AG10803 (cell line): Measurements from ENCODE around the gene ROBO1.

Experiments used
- DNase-seq: peaks from one replicate; pipeline ENCODE4 v3.0.0; 2010; ENCODE audit warnings: low read depth
- H3K4me3 ChIP-seq: 2 replicates; pipeline ENCODE4 v1.5.1; 2011; ENCODE audit warnings: mild to moderate bottlenecking, low read length, control low read depth
- TF ChIP-seq, protein P1 (sequence below): conservative IDR thresholded peaks from 2 replicates; pipeline ENCODE4 v1.5.1; 2011; ENCODE audit warnings: mild to moderate bottlenecking, low read length, control low read depth, inconsistent platforms

Gene ROBO1

DNA sequence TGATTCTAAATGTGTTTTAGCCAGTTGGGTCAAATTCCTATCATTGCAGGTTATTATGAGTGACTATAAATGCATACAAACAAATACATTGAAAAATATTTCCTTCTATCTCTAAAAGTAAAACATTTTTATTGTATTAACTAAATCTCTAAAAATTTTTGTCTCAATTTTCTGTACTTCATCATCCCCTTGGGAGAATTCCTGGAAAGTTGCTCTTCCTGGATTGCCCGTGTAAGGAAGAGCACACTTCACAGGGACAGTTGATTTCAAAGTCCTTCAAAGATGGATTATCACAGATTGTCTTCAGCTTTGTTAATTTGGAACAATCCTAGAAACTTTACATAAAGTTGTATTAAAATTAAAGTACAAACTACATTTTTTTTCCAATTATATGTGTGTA lies 595.6 kb downstream of the ROBO1 start:
- no peak for DNase-seq
- TF ChIP-seq, protein P1, sequence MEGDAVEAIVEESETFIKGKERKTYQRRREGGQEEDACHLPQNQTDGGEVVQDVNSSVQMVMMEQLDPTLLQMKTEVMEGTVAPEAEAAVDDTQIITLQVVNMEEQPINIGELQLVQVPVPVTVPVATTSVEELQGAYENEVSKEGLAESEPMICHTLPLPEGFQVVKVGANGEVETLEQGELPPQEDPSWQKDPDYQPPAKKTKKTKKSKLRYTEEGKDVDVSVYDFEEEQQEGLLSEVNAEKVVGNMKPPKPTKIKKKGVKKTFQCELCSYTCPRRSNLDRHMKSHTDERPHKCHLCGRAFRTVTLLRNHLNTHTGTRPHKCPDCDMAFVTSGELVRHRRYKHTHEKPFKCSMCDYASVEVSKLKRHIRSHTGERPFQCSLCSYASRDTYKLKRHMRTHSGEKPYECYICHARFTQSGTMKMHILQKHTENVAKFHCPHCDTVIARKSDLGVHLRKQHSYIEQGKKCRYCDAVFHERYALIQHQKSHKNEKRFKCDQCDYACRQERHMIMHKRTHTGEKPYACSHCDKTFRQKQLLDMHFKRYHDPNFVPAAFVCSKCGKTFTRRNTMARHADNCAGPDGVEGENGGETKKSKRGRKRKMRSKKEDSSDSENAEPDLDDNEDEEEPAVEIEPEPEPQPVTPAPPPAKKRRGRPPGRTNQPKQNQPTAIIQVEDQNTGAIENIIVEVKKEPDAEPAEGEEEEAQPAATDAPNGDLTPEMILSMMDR, result no peak
- no peak overlapping the region for H3K4me3 ChIP-seq

DNA sequence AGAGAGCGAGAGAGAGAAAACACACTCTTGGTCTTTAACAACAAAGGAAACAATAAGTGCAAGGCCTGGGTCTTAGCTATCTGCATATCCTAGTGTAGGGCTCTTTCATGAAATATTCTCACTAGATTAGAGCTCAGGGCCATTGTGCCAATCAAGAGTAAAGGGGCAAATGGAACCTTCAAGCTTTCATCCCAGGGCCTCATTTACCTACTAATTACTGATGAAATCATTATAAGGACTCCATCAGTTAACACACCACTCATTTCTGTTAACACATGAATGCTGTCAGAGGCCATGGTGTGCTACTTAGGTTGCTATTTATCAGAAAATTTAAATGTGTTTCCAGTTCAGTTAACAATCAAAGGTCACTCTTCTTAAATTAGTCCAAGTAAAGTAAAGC lies 597.8 kb downstream of the ROBO1 start:
- DNase-seq, result no peak
- TF ChIP-seq, protein P1, result no peak
- H3K4me3 ChIP-seq, result no peak overlapping the region

DNA sequence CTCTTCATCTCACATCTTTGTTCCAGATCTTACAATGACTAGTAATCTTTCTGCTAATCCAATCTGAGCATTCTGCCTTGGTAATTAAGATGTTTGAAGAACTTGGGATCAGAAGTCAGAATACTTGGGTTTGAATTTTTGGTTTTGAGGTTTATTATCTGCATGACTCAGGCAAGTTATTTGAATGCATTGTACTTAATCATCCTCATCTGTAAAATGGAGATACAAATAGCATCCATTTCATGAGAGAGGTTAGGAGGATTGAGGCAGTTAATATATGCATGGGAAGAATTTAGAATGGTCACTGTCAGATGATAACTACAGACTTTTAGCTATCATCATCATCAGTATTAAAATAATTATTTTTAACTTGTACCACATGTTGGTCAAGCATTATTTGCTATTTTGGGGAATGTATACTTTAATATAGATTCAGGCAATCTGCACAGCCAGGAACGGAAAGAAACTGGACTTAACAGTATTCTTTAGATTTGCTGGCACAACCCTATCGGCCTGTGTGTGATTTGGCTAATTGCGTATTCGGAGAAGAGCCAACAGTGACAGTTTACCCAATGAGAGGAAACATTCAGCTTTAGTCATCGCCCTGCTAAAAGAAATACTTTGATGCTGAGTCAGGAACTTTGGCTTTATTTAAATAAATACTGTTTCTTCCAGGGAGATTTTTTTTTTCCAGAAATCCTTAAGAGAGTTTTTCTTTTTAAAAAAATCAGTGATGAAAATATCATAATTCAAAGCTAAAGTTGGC lies 600.0 kb downstream of the ROBO1 start:
- TF ChIP-seq, protein P1, result no peak
- H3K4me3 ChIP-seq, result no peak overlapping the region
- DNase-seq, result peak; percentile 93

DNA sequence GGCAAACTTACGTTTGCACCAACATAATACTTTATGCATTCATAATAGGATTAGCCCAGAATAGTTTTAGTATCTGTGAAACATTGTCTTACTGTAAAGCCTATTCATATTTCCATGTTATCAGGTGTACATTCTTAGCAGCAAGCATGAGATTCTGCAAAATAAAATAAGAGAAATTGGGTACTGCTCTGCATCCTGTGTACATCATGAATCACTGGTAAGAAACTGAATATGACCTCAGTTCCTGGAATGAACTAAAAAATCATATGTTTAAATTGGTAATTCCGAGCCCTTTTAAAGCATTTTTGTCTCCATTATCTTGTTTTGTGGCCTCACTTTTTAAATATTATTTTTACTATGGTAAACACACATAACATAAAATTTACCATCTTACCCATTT lies 605.1 kb downstream of the ROBO1 start:
- TF ChIP-seq, protein P1, result no peak
- no peak overlapping the region for H3K4me3 ChIP-seq
- DNase-seq, result no peak

DNA sequence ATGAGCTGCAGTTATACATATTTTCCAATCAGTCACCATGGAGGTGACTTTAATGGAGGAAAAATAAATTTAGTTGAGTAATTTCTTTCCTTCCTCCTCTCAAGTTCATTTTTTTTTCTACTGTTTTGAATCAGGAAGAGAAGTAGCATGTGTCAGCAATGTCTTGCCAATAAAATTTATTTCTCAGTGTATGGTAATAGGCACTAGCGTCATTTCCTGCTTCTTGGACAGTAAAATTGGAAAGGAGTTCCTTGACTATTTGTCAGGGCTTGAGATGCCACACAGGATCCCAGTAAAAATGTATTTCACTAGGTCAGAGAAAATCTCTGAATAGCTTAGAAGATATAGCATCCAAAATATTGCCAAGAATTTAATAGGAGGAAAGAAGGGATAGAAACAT lies 605.9 kb downstream of the ROBO1 start:
- H3K4me3 ChIP-seq, result no peak overlapping the region
- TF ChIP-seq, protein P1, result no peak
- peak; percentile 22 for DNase-seq

DNA sequence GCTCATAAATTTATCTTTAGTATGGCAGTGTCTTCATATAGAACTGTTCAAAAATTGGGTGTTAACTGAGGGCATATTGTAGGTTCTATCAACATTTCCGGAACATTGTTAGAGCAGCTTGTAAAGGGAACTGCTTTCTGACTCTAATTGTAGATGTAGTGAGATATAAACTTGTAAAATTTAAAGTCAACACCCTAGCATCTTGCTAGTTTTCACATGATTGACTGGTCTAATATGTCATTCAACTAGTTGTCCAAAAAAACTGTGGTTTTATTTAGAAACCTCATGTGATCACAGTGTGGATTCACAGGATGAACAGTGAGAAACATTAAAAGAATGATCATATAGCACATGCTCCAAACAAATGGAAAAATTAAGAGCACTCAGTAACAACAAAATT lies 607.4 kb downstream of the ROBO1 start:
- DNase-seq, result no peak
- TF ChIP-seq, protein P1, result no peak
- no peak overlapping the region for H3K4me3 ChIP-seq

DNA sequence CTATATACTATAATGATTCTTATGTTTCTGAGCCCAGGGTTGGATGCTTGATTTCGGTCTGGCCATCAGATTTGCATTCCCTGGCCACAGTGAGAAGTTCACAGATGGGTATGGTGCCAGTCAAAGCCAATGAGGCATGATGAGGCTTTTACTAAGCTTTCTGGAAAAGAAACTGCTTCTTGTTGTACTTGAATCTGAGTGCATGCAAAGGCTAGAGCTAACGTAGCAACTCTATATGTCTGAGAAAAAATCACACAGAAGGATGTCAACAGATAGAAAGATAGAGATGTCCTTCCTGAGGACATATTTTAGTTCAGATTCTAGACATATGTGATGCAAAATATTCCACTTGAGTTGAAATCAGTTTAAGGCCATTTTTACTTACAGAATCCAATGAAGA lies 608.1 kb downstream of the ROBO1 start:
- TF ChIP-seq, protein P1, result no peak
- H3K4me3 ChIP-seq, result no peak overlapping the region
- DNase-seq, result no peak
